ENCODE data around the gene LENG9. TPM values are rescaled to one million over a fixed set of nuclear protein-coding genes. Genes with fewer than 3 reads are reported as not detected.

The LENG9 gene
- total RNA-seq, 4 donors from 2014 or later: 5.4 to 9.3 (median 8.1) TPM

DNA sequence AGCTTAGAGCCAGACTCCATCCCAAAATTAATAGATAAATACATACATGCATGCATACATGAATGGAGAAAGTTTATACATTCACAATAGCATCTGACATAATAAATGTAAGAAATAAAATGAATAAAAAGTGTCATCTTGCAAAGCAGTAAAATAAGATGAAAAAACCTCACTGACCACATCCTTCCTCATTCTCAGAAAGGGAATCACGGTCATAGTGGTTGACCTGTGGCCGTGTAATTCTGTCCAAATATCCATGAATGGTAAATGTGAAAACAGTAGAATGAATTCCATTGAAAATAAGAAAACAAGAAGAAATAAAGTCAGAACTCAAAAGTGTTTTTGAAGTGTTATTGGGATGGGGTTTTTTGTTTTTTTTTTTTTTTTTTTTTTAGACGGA is 19.3 kb upstream of the LENG9 start:
- no peak for DNase-seq (ENCODE audit: extremely low spot score)
- Histone ChIP-seq H3K27me3 (peaks cover 0 to 62% (median 6%) of the 10 kb centered on the region in 4 donors), H3K36me3 (no peaks in the 10 kb centered on the region), H3K27ac (replicated peaks in 1 of 4) (no peak overlapping the region), H3K4me3 (no peak overlapping the region), H3K4me1 (peaks cover 0 to 9% (median 2%) of the 10 kb centered on the region in 4 donors), H3K9me3 (no peaks in the 10 kb centered on the region)
- intact Hi-C loops (cut with DNase I): no loop called here
- TF ChIP-seq CTCF (IDR thresholded peaks at IDR 0.05) (no peak), POLR2A (IDR thresholded peaks at IDR 0.05; ENCODE audit: low read depth) (no peak), POLR2AphosphoS5 (IDR thresholded peaks at IDR 0.05) (no peak), EP300 (IDR thresholded peaks at IDR 0.05) (no peak)
- WGBS: 66% methylated on average over 3 of the region's 3 CpGs

GRCh38 chr19:54481326-54481930 is 17.9 kb upstream of the LENG9 start:
- TF ChIP-seq POLR2A (IDR thresholded peaks at IDR 0.05; ENCODE audit: low read depth) (no peak), CTCF (IDR thresholded peaks at IDR 0.05) (peak; percentile 27 to 60 (median 49))
- Histone ChIP-seq H3K36me3 (no peaks in the 10 kb centered on the region), H3K27ac (replicated peaks in 1 of 4) (no peak overlapping the region), H3K4me1 (peaks cover 0 to 9% (median 2%) of the 10 kb centered on the region in 4 donors), H3K9me3 (no peaks in the 10 kb centered on the region), H3K27me3 (peaks cover 0 to 65% (median 6%) of the 10 kb centered on the region in 4 donors), H3K4me3 (no peak overlapping the region)
- 11% methylated on average over 16 of the region's 16 CpGs for WGBS
- intact Hi-C loops (cut with DNase I): no loop called here
- no peak for DNase-seq (ENCODE audit: extremely low spot score)

DNA sequence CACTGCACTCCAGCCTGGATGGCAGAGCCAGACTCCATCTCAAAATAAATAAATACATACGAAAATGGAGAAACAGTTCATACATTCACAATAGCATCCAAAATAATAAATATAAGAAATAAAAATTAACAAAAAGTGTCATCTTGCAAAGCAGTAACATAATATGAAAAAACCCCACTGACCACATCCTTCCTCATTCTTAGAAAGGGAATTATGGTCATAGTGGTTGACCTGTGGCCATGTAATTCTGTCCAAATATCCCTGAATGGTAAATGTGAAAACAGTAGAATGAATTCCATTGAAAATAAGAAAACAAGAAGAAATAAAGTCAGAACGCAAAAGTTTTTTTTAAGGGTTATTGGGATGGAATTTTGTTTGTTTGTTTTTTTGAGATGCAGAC is 16.5 kb upstream of the LENG9 start:
- 68% methylated on average over 2 of the region's 2 CpGs for WGBS
- TF ChIP-seq POLR2A (IDR thresholded peaks at IDR 0.05; ENCODE audit: low read depth): no peak
- TF ChIP-seq EP300 (IDR thresholded peaks at IDR 0.05): no peak
- TF ChIP-seq CTCF (IDR thresholded peaks at IDR 0.05): no peak
- TF ChIP-seq POLR2AphosphoS5 (IDR thresholded peaks at IDR 0.05): no peak
- H3K4me3 ChIP-seq: no peak overlapping the region
- H3K27me3 ChIP-seq: peaks cover 0 to 68% (median 6%) of the 10 kb centered on the region in 4 donors
- H3K9me3 ChIP-seq: no peaks in the 10 kb centered on the region
- no peak for DNase-seq (ENCODE audit: extremely low spot score)
- intact Hi-C loops (cut with DNase I): no loop called here
- H3K36me3 ChIP-seq: no peaks in the 10 kb centered on the region
- no peak overlapping the region for H3K27ac ChIP-seq (replicated peaks in 1 of 4)
- peaks cover 0 to 9% (median 2%) of the 10 kb centered on the region in 4 donors for H3K4me1 ChIP-seq

GRCh38 chr19:54478677-54479266 is 15.2 kb upstream of the LENG9 start:
- H3K27me3 ChIP-seq: peaks cover 0 to 67% (median 6%) of the 10 kb centered on the region in 4 donors
- intact Hi-C loops (cut with DNase I): loop anchor here (2.0 to 5.0 kb wide), 2 partner anchors 41 to 196 kb away; no protein-coding TSS in a partner anchor
- no peak for DNase-seq (ENCODE audit: extremely low spot score)
- peaks cover 3 to 12% (median 4%) of the 10 kb centered on the region in 4 donors for H3K4me1 ChIP-seq
- no peak overlapping the region for H3K27ac ChIP-seq (replicated peaks in 1 of 4)
- H3K36me3 ChIP-seq: no peaks in the 10 kb centered on the region
- TF ChIP-seq POLR2AphosphoS5 (IDR thresholded peaks at IDR 0.05): no peak
- TF ChIP-seq CTCF (IDR thresholded peaks at IDR 0.05): peak; percentile 43 to 59 (median 45)
- WGBS: 14% methylated on average over 10 of the region's 10 CpGs
- no peak overlapping the region for H3K4me3 ChIP-seq
- H3K9me3 ChIP-seq: no peaks in the 10 kb centered on the region

Data from esophagus muscularis mucosa (tissue), 4 donors.